A673 (cell line): ENCODE measurements around the gene PDE5A. TPM values are rescaled to one million over a fixed set of nuclear protein-coding genes. Genes with fewer than 3 reads are reported as not detected.

Experiments used
- BruUV-seq: library from RNA; stranded (reverse); fragments of 400-500 nt; replicated peaks from 2 replicates; lab custom pipeline; 2021; lab: Mats Ljungman, UMichigan
- CTCF ChIA-PET: fragments of 300-600 bp; sonication (Branson Sonifier 250); formaldehyde crosslinking; loops from one replicate; lab custom pipeline; 2022; ENCODE audit warnings: antibody characterized with exemption; lab: Charles Lee
- POLR2A ChIA-PET: fragments of 300-600 bp; sonication (Branson Sonifier 250); formaldehyde crosslinking; loops from one replicate; lab custom pipeline; 2022; ENCODE audit warnings: antibody characterized with exemption; ENCODE audit not compliant: low non-redundant PET; lab: Charles Lee
- DNase-seq: peaks from one replicate; pipeline ENCODE4 v3.0.0-alpha.2; 2015; ENCODE audit warnings: low spot score
- H3K27ac ChIP-seq: fragments of 200-600 bp; sonication (generic); 2 replicates; pipeline ENCODE4 v1.5.1; 2016; ENCODE audit warnings: mixed run types, low read depth, mild to moderate bottlenecking, mixed read lengths, antibody characterized with exemption, low read length; ENCODE audit not compliant: poor library complexity, severe bottlenecking
- H3K27me3 ChIP-seq: fragments of 200-600 bp; sonication (generic); replicated peaks from 2 replicates; pipeline ENCODE4 v1.6.1; 2017; ENCODE audit warnings: mixed run types, low read depth, mild to moderate bottlenecking, mixed read lengths, antibody characterized with exemption, low read length; ENCODE audit not compliant: insufficient read depth, poor library complexity
- H3K36me3 ChIP-seq: fragments of 200-600 bp; sonication (generic); 2 replicates; pipeline ENCODE4 v1.6.1; 2016; ENCODE audit warnings: mixed run types, mild to moderate bottlenecking, mixed read lengths, antibody characterized with exemption, low read length; ENCODE audit not compliant: insufficient read depth, poor library complexity, severe bottlenecking
- H3K4me1 ChIP-seq: fragments of 200-600 bp; sonication (generic); 2 replicates; pipeline ENCODE4 v1.6.1; 2017; ENCODE audit warnings: mixed run types, mild to moderate bottlenecking, mixed read lengths, antibody characterized with exemption, low read length; ENCODE audit not compliant: insufficient read depth, poor library complexity, severe bottlenecking
- H3K4me3 ChIP-seq: fragments of 200-600 bp; sonication (generic); 2 replicates; pipeline ENCODE4 v1.5.1; 2016; ENCODE audit warnings: low read depth, mixed run types, mild to moderate bottlenecking, mixed read lengths, low read length; ENCODE audit not compliant: poor library complexity, severe bottlenecking
- H3K9me3 ChIP-seq: fragments of 200-600 bp; sonication (generic); 2 replicates; pipeline ENCODE4 v1.6.1; 2016; ENCODE audit warnings: mixed run types, low read depth, mild to moderate bottlenecking, mixed read lengths, antibody characterized with exemption, low read length; ENCODE audit not compliant: poor library complexity, severe bottlenecking
- EZH2 ChIP-seq: fragments of 200-600 bp; sonication (generic); IDR thresholded peaks from 2 replicates; pipeline ENCODE4 v1.6.1; 2017; ENCODE audit warnings: borderline replicate concordance, low read depth, mild to moderate bottlenecking, mixed read lengths, antibody characterized with exemption, low read length; ENCODE audit not compliant: poor library complexity, severe bottlenecking
- intact Hi-C: fragments of 100-400 bp; cut with micrococcal nuclease; formaldehyde crosslinking; loops from one replicate; pipeline ENCODE4 v1.10.0; 2022; ENCODE audit not compliant: unreplicated experiment
- total RNA-seq: library from RNA; stranded (reverse); gene quantifications from 2 replicates; pipeline ENCODE4 v1.2.3, GENCODE V29; 2021
- TF ChIP-seq, protein P1 (sequence below): fragments of 300-800, 200-600 bp; sonication (generic); conservative IDR thresholded peaks from 2 replicates; pipeline ENCODE4 v1.5.1; 2017; ENCODE audit warnings: low read depth, mild to moderate bottlenecking, antibody characterized with exemption, low read length, moderate library complexity, mixed read lengths

Gene PDE5A
- total RNA-seq, 1 experiment from 2014 or later: 1.2 TPM

DNA sequence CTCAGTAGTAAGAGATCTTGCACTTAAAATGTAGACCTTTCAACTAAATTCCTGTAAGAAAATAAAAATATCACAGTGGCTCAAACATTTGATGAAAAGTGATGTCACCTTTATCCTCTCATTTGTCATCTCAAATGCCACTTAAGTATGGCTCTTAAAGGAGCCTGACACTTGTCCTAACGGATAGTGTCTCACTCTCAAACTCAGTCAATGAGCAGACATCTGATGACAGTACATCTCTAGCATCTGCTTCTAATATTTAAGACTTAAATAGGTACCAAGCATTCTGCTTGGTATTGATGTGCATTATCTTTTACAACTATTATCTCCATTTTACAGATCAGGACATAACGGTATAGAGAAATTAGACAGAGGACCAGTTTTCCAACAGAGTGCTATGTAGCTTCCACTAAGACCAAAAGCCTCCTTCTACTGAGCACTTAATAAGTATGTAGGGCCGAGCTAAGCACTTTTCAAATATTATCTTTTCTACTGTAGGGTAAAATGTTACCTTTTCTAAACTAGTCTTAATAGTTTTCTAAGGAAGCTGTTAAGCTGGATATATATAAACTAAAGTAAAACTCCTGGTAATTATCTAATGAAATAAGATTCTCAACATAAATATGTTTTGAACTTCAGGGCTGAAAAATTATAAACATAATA is 110.2 kb downstream of the PDE5A start:
- Histone ChIP-seq H3K27ac (no peak overlapping the region), H3K36me3 (no peaks in the 10 kb centered on the region), H3K27me3 (no peaks in the 10 kb centered on the region), H3K9me3 (no peaks in the 10 kb centered on the region), H3K4me1 (no peaks in the 10 kb centered on the region), H3K4me3 (no peak overlapping the region)
- TF ChIP-seq, protein P1, sequence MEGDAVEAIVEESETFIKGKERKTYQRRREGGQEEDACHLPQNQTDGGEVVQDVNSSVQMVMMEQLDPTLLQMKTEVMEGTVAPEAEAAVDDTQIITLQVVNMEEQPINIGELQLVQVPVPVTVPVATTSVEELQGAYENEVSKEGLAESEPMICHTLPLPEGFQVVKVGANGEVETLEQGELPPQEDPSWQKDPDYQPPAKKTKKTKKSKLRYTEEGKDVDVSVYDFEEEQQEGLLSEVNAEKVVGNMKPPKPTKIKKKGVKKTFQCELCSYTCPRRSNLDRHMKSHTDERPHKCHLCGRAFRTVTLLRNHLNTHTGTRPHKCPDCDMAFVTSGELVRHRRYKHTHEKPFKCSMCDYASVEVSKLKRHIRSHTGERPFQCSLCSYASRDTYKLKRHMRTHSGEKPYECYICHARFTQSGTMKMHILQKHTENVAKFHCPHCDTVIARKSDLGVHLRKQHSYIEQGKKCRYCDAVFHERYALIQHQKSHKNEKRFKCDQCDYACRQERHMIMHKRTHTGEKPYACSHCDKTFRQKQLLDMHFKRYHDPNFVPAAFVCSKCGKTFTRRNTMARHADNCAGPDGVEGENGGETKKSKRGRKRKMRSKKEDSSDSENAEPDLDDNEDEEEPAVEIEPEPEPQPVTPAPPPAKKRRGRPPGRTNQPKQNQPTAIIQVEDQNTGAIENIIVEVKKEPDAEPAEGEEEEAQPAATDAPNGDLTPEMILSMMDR: no peak
- TF ChIP-seq EZH2: no peak
- intact Hi-C loops: no loop called here
- BruUV-seq: no TSS peak
- no peak for DNase-seq
- CTCF ChIA-PET: no interaction called here
- POLR2A ChIA-PET: no interaction called here

DNA sequence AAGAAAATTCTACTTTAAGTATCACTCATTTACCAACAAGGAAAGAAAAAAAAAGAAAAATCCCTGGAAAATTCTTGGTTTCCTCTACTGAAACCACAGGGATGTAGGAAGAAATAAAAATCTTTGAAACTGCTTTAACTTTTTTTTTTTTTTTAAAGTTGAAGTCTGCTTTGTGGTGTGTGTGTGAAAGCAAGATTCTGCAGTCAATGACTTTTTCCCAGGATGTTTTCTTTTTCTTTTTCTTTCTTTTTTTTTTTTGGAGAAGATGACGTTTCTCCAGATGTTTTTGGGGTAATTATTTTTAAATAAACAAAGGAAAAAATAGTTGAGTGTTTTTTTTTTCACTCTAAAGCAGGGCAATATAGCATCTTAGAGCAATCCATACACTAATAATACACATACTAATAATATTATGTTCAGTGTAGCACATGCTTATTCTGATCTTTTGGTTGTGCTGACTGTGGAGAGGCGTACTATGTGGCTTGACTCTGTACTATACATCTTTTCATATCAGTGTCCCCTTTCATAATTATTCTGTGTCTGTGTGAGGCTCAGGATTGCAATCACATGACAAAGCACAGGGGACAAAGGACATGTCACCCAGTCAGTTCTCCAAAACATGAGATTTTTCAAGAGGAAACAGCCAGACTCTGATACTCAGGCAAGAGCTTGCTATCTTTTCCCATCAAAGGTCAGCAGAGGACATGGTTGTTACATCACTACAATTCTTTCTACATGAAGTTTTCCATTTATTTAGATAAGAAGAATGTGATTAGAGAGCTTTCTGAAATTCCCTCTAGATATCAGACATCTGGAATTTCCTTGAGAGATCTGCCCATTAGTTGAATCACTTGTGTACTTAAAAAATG is 111.0 kb downstream of the PDE5A start:
- DNase-seq: no peak
- Histone ChIP-seq H3K4me3 (no peak overlapping the region), H3K36me3 (no peaks in the 10 kb centered on the region), H3K27ac (no peak overlapping the region), H3K9me3 (no peaks in the 10 kb centered on the region), H3K4me1 (no peaks in the 10 kb centered on the region), H3K27me3 (no peaks in the 10 kb centered on the region)
- BruUV-seq: no TSS peak
- TF ChIP-seq, protein P1: no peak
- no peak for TF ChIP-seq EZH2
- intact Hi-C loops: no loop called here
- ChIA-PET POLR2A (no interaction called here), CTCF (no interaction called here)

DNA sequence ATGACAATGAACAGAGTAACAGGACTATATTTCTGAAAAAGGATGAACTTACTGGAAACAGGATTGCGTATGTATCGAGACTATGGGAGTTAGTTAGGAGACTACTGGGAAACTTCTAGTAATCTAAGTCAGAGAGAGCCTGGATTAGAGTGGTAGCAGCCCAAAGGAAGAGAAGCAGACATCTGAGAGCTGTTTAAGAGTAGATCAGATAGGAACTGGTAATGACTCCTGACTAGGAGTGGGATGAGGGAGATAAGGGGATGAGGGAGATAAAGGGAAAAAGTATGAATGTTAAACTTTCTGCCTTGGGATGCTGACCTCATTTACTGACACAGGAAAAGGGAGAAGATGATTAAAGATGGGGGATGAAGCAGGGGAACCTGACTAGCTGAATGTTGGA is 116.2 kb downstream of the PDE5A start:
- BruUV-seq: no TSS peak
- TF ChIP-seq EZH2: no peak
- TF ChIP-seq, protein P1: no peak
- no peak overlapping the region for H3K27ac ChIP-seq
- H3K4me1 ChIP-seq: no peaks in the 10 kb centered on the region
- CTCF ChIA-PET: no interaction called here
- no peak overlapping the region for H3K4me3 ChIP-seq
- H3K9me3 ChIP-seq: no peaks in the 10 kb centered on the region
- no peaks in the 10 kb centered on the region for H3K27me3 ChIP-seq
- intact Hi-C loops: no loop called here
- H3K36me3 ChIP-seq: no peaks in the 10 kb centered on the region
- no peak for DNase-seq
- POLR2A ChIA-PET: no interaction called here
